SU-DHL-6 (cell line): ENCODE results near the gene LSS.

ENCODE experiments used
- CTCF ChIP-seq: fragments of 200-600 bp; sonication (generic); IDR thresholded peaks from one replicate; pipeline ENCODE4 v1.5.1; 2017; ENCODE audit warnings: antibody characterized with exemption, mild to moderate bottlenecking, low read length, moderate library complexity; ENCODE audit not compliant: insufficient read depth, poor library complexity, severe bottlenecking
- EZH2phosphoT487 ChIP-seq: fragments of 200-600 bp; sonication (generic), shearing (Covaris generic); conservative IDR thresholded peaks from 2 replicates; pipeline ENCODE4 v1.6.1; 2018; ENCODE audit warnings: mild to moderate bottlenecking, antibody characterized with exemption, low read length, moderate library complexity, mixed read lengths

DNA sequence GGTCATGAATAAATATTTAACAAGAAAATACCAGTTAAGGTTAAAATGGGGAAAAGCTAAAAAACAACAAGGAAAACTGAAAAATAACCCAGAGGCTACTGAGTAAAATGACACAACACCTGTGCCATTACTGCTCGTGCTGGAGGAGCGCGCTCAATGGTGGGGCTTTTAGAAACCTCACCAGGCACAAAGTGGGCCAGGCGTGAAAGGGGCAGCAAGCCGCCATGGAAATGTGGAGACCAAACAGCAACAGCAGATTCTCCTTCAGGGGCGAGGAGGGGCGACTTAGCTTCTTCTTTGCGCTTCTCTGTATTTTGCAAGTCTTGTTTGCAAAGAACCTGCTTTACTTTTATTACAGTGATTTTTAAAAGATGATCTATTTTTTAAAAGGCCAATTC is 25.4 kb downstream of the LSS start:
- TF ChIP-seq CTCF (no peak), EZH2phosphoT487 (no peak)
